Measurements from ENCODE around the gene G3BP1. TPM values are rescaled to one million over a fixed set of nuclear protein-coding genes. Genes with fewer than 3 reads are reported as not detected.
A peak's percentile ranks its signal among the peaks of the same experiment; 100 is the strongest.
"Not testable (repeated sequence)": the region's sequence is repeated elsewhere in the genome, so short reads cannot be mapped to it uniquely, and the experiment has no call there.

The G3BP1 gene
- 100 to 1,000 TPM; 212 to 221 TPM for total RNA-seq

DNA sequence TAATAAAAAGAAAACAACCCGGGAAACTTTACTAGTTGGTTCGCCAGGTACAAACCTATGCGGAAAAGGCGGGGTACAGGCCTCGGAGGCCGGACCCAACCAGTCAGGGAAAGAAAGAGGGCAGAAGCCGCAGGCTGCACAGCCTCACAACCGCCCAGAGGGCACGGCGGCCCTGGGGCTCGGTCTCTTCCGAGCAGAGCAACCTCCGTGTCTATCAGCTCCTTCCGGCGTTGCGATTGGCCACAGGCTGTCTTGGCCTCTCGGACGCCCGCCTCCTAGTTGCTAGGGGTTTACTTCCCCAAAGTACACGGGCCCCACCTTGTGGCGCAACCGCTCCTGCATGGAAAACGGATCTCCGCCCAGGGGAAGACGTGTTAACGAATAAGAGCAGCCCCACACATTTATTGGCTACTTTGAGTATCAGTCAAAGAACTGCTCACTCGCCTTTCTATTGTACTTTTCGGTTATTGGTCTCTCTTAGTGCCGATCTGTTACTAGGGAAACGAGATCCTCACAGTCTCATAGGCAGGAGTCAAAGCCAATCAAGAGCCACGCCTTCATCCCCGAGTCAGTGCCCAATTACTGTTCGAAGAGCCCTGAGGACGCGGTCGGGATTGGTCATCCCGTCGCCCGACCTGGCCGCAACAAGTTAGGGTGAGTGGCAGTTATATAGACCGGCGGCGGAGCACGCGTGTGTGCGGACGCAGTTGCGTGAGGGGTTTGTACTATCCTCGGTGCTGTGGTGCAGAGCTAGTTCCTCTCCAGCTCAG, at the start of gene G3BP1:
Gene G3BP1 (plus strand): TSS at position 696 of the 770 bp plus-strand sequence. CDS start 14,667 bp downstream, outside the sequence.
- Mint-ChIP-seq H3K36me3 (ENCODE audit: low read depth) (peaks cover 19% of the 10 kb centered on the region), H3K9me3 (no peaks in the 10 kb centered on the region)
- peak; percentile 100 for DNase-seq

DNA sequence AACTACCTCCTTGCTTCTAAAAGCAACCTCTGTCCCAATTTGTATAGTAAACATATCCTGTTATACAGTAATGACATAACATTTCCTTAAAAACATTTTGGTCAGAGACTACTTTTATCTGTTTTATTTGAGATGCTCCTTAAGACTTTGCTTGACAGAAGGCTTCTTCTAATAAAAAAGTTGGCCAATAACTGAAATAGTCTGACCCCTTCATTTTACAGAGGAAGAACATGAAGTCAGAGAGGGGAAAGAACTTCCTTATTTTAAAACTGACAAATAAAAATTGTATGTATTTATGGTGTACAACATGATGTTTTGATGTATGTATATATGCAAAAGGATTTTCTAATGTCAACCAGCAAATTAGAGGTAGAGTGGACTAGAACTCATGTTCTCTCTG, 49.2 kb upstream of the G3BP1 start:
- Mint-ChIP-seq H3K4me3 (no peak overlapping the region), H3K4me1 (no peaks in the 10 kb centered on the region), H3K27ac (no peak overlapping the region), H3K27me3 (no peaks in the 10 kb centered on the region), H3K36me3 (ENCODE audit: low read depth) (no peaks in the 10 kb centered on the region), H3K9me3 (no peaks in the 10 kb centered on the region)
- ChIA-PET CTCF (no interaction called here), POLR2A (no interaction called here)
- DNase-seq, result no peak

More for the DNA sequence above, at the start of gene G3BP1:
- CTCF ChIA-PET, result interaction anchor here (0.5 to 3.5 kb wide), 30 partner anchors 8 to 540 kb away, joined by 3 to 40 read pairs (median 4); no protein-coding TSS in a partner anchor
- POLR2A ChIA-PET, result interaction anchor here (0.6 to 1.6 kb wide), 6 partner anchors 16 to 1371 kb away, joined by 3 to 12 read pairs (median 3); partner anchors contain the start of gene SLC36A1
- H3K4me1 Mint-ChIP-seq, result peaks cover 37% of the 10 kb centered on the region
- H3K27me3 Mint-ChIP-seq, result no peaks in the 10 kb centered on the region
- H3K27ac Mint-ChIP-seq, result peak within 1 kb of the TSS; percentile 94
- H3K4me3 Mint-ChIP-seq, result peak within 1 kb of the TSS; percentile 81

DNA sequence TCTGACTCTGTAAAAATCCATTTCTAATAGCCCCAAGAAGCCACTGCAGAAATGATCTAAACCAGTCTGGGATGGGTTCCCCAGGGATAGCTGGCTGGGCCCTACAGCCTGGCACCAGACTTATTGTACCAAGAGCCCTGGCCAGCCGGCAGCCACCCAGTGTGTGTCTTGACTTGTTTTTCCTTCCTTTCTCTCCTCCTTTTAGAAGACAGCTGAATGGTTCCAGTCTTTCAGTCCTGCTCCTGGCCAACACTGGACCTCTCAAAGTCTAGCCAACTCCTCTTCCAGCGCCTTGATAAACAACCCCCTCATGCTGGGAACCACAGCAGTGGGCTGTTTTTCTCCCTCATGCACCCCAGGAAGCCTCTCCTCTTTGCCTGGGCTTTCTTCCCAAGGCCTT, 47.4 kb upstream of the G3BP1 start:
- no peaks in the 10 kb centered on the region for H3K9me3 Mint-ChIP-seq
- H3K4me1 Mint-ChIP-seq, result no peaks in the 10 kb centered on the region
- no peak for DNase-seq
- ChIA-PET CTCF (no interaction called here), POLR2A (no interaction called here)
- H3K27me3 Mint-ChIP-seq, result no peaks in the 10 kb centered on the region
- H3K4me3 Mint-ChIP-seq, result no peak overlapping the region
- H3K36me3 Mint-ChIP-seq (ENCODE audit: low read depth), result peaks cover 3% of the 10 kb centered on the region
- H3K27ac Mint-ChIP-seq, result no peak overlapping the region

DNA sequence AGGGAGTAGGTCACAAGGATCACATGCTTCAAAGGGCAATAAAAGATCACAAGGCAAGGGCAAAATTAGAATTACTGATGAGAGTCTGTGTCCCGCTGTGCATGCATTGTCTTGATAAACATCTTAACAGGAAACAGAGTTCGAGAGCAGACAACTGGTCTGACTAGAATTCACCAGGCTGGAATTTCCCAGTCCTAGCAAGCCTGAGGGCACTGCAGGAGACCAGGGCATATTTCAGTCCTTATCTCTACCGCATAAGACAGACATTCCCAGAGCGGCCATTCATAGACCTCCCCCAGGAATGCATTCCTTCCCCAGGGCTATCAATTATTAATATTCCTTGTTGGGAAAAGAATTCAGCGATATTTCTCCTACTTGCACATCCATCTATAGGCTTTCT, 42.2 kb upstream of the G3BP1 start:
- POLR2A ChIA-PET, DNase-seq, CTCF ChIA-PET, H3K27ac Mint-ChIP-seq, H3K4me1 Mint-ChIP-seq, H3K27me3 Mint-ChIP-seq, H3K4me3 Mint-ChIP-seq, H3K9me3 Mint-ChIP-seq: not testable (repeated sequence)
- H3K36me3 Mint-ChIP-seq (ENCODE audit: low read depth), result peaks cover 13% of the 10 kb centered on the region

DNA sequence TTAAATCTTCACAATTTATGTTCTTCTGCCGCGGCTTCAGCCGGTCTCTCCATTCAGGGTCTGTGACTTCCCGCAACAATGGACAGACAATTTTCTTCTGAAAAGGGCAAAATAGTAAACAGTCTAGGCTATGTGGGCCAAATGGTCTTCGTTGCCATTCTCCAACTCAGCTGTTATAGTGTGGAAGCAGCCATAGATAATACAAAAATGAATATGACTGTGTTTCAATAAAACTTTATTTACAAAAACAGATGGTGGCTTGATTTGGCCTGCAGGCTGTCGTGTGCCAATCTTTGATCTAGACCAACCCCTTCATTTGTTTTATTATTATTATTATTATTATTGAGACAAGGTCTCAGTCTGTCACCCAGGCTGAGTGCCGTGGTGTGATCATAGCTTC, 41.4 kb upstream of the G3BP1 start:
- no peak overlapping the region for H3K27ac Mint-ChIP-seq
- no peak overlapping the region for H3K4me3 Mint-ChIP-seq
- H3K36me3 Mint-ChIP-seq (ENCODE audit: low read depth), result peaks cover 13% of the 10 kb centered on the region
- POLR2A ChIA-PET, result no interaction called here
- no peaks in the 10 kb centered on the region for H3K4me1 Mint-ChIP-seq
- H3K9me3 Mint-ChIP-seq, result peaks cover 3% of the 10 kb centered on the region
- DNase-seq, result no peak
- no peaks in the 10 kb centered on the region for H3K27me3 Mint-ChIP-seq
- CTCF ChIA-PET, result no interaction called here

DNA sequence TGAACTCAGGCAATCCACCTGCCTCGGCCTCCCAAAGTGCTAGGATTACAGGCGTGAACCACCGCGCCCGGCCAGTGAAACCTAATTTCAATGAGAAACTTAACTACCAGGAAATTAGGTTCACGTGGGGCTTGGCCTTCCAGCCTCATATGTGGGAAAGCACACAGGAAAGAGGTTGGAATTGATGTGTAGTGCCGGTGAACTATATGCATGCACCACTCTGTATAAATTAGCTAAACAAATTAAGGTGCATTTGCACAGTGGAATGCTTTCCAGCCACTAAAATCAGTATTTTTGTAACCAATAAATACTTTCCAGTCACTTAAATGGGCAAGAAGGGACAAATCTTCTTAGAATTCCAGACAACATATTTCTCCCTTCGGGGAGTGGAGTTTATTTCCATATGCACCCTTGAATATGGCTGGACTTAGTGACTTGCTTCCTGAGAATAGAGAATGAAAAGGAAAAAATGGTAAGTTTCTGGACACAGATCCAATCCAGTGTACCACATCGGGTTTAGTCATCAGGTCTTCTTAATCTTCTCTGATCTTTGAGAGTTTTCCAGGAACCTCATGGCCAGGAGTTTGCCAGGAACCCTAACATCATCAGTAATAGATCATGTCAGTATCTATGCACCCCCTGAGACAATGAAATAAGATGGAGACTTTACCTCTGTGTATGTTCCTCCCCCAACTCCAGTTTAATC, 38.2 kb upstream of the G3BP1 start:
- no peak for DNase-seq
- no peaks in the 10 kb centered on the region for H3K27me3 Mint-ChIP-seq
- H3K27ac Mint-ChIP-seq, result no peak overlapping the region
- H3K9me3 Mint-ChIP-seq, result peaks cover 3% of the 10 kb centered on the region
- peaks cover 13% of the 10 kb centered on the region for H3K36me3 Mint-ChIP-seq (ENCODE audit: low read depth)
- ChIA-PET POLR2A (no interaction called here), CTCF (no interaction called here)
- H3K4me3 Mint-ChIP-seq, result no peak overlapping the region
- H3K4me1 Mint-ChIP-seq, result no peaks in the 10 kb centered on the region

DNA sequence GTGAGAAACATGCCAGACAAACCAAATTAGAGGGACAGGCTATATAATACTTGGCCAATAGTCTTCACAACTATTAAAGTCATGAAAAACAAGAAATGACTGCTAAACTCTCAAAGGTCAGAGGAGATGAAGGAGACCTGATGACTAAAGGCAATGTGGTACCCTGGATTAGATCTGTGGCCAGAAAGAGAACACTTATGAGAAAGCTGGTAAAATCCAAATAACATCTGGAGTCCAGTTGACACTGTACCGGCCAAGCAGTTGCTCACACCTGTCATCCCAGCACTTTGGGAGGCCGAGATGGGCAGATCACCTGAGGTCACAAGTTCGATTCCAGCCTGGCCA, 37.7 kb upstream of the G3BP1 start:
- DNase-seq, result no peak
- H3K36me3 Mint-ChIP-seq (ENCODE audit: low read depth), result peaks cover 13% of the 10 kb centered on the region

DNA sequence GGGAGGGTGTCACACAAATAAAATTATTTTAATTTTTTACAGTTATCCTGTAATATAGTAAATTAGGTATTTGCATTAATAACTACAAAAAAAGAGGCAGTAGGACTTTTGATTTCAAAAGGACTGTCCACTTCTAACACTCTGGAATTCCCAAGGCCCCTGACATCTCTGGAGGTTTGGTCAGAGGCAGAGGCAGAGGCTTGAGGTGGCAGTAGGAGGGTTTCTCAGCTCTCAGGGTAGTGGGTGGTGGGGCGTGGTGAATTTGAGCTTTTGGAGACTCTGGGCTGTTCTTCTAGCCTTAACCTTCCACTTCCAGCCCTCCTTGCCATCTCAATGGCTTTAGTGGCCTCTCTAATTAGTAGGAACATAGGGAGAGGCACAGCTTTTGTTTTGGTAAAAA, 36.1 kb upstream of the G3BP1 start:
- DNase-seq, result no peak
- Mint-ChIP-seq H3K36me3 (ENCODE audit: low read depth) (peaks cover under 1% of the 10 kb centered on the region), H3K4me3 (no peak overlapping the region), H3K9me3 (no peaks in the 10 kb centered on the region), H3K4me1 (peaks cover 6% of the 10 kb centered on the region), H3K27me3 (no peaks in the 10 kb centered on the region), H3K27ac (no peak overlapping the region)
- POLR2A ChIA-PET, result no interaction called here
- CTCF ChIA-PET, result interaction anchor here (0.6 to 1.1 kb wide), 3 partner anchors 16 to 444 kb away, joined by 3 to 6 read pairs (median 3); no protein-coding TSS in a partner anchor

More for the DNA sequence above, 37.7 kb upstream of the G3BP1 start:
- CTCF ChIA-PET, result no interaction called here
- Mint-ChIP-seq H3K27me3 (no peaks in the 10 kb centered on the region), H3K4me3 (no peak overlapping the region), H3K4me1 (no peaks in the 10 kb centered on the region), H3K27ac (no peak overlapping the region), H3K9me3 (peaks cover 3% of the 10 kb centered on the region)
- POLR2A ChIA-PET, result no interaction called here

DNA sequence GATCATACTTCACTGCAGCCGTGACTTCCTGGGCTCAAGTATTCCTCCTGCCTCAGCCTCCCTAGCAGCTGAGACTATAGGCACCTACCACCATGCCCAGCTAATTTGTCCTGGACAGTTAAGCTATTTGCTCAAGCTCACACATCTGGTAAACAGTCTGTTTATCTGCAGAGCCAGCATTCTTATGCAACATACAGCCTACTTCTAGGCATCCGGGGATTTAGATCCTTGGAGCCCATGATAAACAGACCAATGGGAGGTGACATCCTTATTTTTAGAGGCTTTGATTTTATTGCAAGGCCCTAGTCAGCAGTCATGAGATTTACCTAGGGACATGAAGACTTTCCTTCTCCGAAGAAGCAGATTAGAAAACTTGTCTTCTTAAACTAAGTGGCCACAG, 34.3 kb upstream of the G3BP1 start:
- H3K27ac Mint-ChIP-seq, result no peak overlapping the region
- H3K36me3 Mint-ChIP-seq (ENCODE audit: low read depth), result peaks cover 4% of the 10 kb centered on the region
- H3K9me3 Mint-ChIP-seq, result no peaks in the 10 kb centered on the region
- no peak overlapping the region for H3K4me3 Mint-ChIP-seq
- no peak for DNase-seq
- POLR2A ChIA-PET, result no interaction called here
- peaks cover 11% of the 10 kb centered on the region for H3K4me1 Mint-ChIP-seq
- H3K27me3 Mint-ChIP-seq, result no peaks in the 10 kb centered on the region
- CTCF ChIA-PET, result interaction anchor here (0.6 to 1.3 kb wide), 2 partner anchors 8 to 12 kb away, joined by 3 read pairs; no protein-coding TSS in a partner anchor

DNA sequence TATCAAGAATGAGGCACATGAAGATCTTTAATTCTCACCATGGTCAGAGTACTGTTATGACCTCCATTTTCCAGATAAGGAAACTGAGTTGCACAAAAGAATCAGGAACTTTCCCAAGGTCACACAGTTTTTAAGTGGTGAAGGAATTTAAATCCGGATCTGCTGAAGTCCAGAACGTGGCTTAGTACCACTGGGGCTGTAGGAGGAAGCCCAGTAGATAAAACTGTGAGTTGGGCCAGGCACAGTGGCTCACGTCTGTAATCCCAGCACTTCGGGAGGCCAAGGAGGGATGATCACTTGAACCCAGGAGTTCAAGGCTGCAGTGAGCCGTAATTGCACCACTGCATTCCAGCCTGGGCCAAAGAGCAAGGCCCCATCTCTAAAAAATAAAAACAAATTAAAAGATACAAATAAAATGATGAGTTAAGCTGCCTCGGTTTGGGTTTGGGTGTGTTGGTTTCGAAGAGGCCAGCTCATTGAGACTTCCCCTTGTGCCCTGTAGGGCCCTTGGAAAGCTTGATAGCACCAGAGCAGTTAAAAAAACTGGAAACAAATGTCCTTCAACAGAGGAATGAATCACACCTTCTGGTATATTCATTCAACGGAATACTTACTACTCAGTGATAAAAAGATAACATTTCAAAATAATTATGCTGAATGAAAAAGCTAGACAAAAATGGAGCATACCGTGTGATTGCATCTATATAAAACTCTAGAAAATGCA, 33.5 kb upstream of the G3BP1 start:
- Mint-ChIP-seq H3K4me1 (peaks cover 15% of the 10 kb centered on the region), H3K9me3 (no peaks in the 10 kb centered on the region), H3K27ac (no peak overlapping the region), H3K36me3 (ENCODE audit: low read depth) (peaks cover 4% of the 10 kb centered on the region), H3K4me3 (no peak overlapping the region), H3K27me3 (no peaks in the 10 kb centered on the region)
- POLR2A ChIA-PET, result no interaction called here
- DNase-seq, result no peak
- CTCF ChIA-PET, result interaction anchor here (1.5 kb wide), 1 partner anchor 11 kb away, joined by 4 read pairs; no protein-coding TSS in a partner anchor

DNA sequence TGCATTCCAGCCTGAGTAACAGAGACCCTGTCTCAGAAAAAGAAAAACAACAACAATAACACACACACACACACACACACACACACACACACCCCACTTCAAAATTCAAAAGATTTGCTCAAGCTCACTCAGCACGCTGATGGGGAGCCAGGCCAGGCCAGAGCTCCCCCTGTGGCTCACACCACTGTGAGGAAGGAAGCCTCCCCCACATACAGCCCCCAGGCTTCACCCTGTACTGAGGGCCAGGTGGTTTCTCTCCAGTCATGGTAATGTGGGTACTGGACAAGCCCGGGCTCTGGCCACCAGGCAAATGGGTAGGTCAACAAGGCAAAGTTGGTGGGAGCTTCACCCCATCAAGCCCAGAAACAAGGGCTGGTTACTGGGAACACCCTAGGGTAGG, 32.4 kb upstream of the G3BP1 start:
- no peak overlapping the region for H3K27ac Mint-ChIP-seq
- H3K9me3 Mint-ChIP-seq, result no peaks in the 10 kb centered on the region
- H3K36me3 Mint-ChIP-seq (ENCODE audit: low read depth), result peaks cover 12% of the 10 kb centered on the region
- H3K4me3 Mint-ChIP-seq, result no peak overlapping the region
- peaks cover 21% of the 10 kb centered on the region for H3K4me1 Mint-ChIP-seq
- no peak for DNase-seq
- H3K27me3 Mint-ChIP-seq, result no peaks in the 10 kb centered on the region
- CTCF ChIA-PET, result interaction anchor here (0.8 to 1.9 kb wide), 7 partner anchors 10 to 87 kb away, joined by 3 to 9 read pairs (median 4); partner anchors contain the start of gene G3BP1
- POLR2A ChIA-PET, result no interaction called here

DNA sequence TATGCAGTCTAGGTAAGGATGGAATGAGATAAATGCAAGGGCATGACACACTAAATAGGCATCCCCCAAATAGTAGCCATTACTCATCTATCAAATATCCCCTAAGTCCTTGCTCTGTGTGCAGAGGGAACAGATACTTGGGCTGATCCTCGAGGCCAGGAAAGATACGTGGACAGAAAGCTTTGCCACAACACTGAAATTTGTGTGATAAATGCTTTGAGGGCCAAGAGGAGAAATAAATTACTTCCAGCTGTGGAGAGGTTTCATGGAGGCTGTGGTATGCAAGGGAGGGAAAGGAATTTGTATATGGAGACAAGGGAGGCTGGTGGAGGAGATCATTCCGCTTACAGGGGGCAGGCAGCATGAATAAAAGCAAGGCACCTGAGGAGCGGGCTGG, 31.8 kb upstream of the G3BP1 start:
- no peak for DNase-seq
- peaks cover 26% of the 10 kb centered on the region for H3K4me1 Mint-ChIP-seq
- no peak overlapping the region for H3K4me3 Mint-ChIP-seq
- CTCF ChIA-PET, result interaction anchor here (0.6 to 1.9 kb wide), 9 partner anchors 9 to 292 kb away, joined by 3 to 9 read pairs (median 3); partner anchors contain the start of gene SLC36A1
- no peaks in the 10 kb centered on the region for H3K9me3 Mint-ChIP-seq
- H3K27ac Mint-ChIP-seq, result no peak overlapping the region
- peaks cover 14% of the 10 kb centered on the region for H3K36me3 Mint-ChIP-seq (ENCODE audit: low read depth)
- no peaks in the 10 kb centered on the region for H3K27me3 Mint-ChIP-seq
- POLR2A ChIA-PET, result no interaction called here
